Fibroblast of lung (primary cell): ENCODE measurements around the gene EMC7. TPM values are rescaled to one million over a fixed set of nuclear protein-coding genes. Genes with fewer than 3 reads are reported as not detected.

Experiments used
- DNase-seq, 2 donors: peaks; one replicate each; pipeline versions ENCODE4 v3.0.0 to v3.0.0-alpha.2; 2010; ENCODE audit warnings: low read depth in 2 of 2
- H2AFZ ChIP-seq: 2 replicates; pipeline ENCODE4 v1.5.1; 2012; ENCODE audit warnings: low read length, control low read depth, inconsistent platforms
- H3K27ac ChIP-seq: 2 replicates; pipeline ENCODE4 v1.5.1; 2011; ENCODE audit warnings: low read length, control low read depth; ENCODE audit not compliant: insufficient read depth
- H3K27me3 ChIP-seq: 2 replicates; pipeline ENCODE4 v1.5.1; 2011; ENCODE audit warnings: mild to moderate bottlenecking, low read length; ENCODE audit not compliant: control insufficient read depth, insufficient read depth
- H3K36me3 ChIP-seq: 2 replicates; pipeline ENCODE4 v1.5.1; 2011; ENCODE audit warnings: low read length; ENCODE audit not compliant: control insufficient read depth, insufficient read depth
- H3K4me1 ChIP-seq: 2 replicates; pipeline ENCODE4 v1.5.1; 2011; ENCODE audit warnings: low read length; ENCODE audit not compliant: control insufficient read depth, insufficient read depth; ENCODE audit errors: extremely low read depth
- H3K4me2 ChIP-seq: 2 replicates; pipeline ENCODE4 v1.5.1; 2011; ENCODE audit warnings: low read length, control low read depth; ENCODE audit not compliant: insufficient read depth; ENCODE audit errors: extremely low read depth
- H3K4me3 ChIP-seq, 4 experiments: fragments of 200-600 bp in 1 of 4; sonication (generic) in 1 of 4; replicated peaks in 1 of 4; 2 replicates each; pipeline ENCODE4 v1.5.1; 2011 to 2016; ENCODE audit warnings: low read length in 4 of 4, low read depth in 3 of 4, mild to moderate bottlenecking in 3 of 4, control low read depth in 2 of 4, inconsistent platforms in 1 of 4, mixed read lengths in 1 of 4; ENCODE audit not compliant: insufficient read depth in 1 of 4; ENCODE audit errors: control extremely low read depth in 1 of 4
- H3K79me2 ChIP-seq: 2 replicates; pipeline ENCODE4 v1.5.1; 2012; ENCODE audit warnings: mild to moderate bottlenecking, low read length, inconsistent platforms; ENCODE audit not compliant: control insufficient read depth, insufficient read depth
- H3K9ac ChIP-seq: 2 replicates; pipeline ENCODE4 v1.5.1; 2011; ENCODE audit warnings: mild to moderate bottlenecking, low read length, control low read depth; ENCODE audit not compliant: insufficient read depth
- H3K9me3 ChIP-seq: 2 replicates; pipeline ENCODE4 v1.5.1; 2012; ENCODE audit warnings: low read depth, low read length; ENCODE audit not compliant: control insufficient read depth, insufficient read depth
- H4K20me1 ChIP-seq: 2 replicates; pipeline ENCODE4 v1.5.1; 2011; ENCODE audit warnings: low read length; ENCODE audit not compliant: control insufficient read depth, insufficient read depth; ENCODE audit errors: extremely low read depth
- EZH2 ChIP-seq: IDR thresholded peaks from 2 replicates; pipeline ENCODE4 v1.5.1; 2012; ENCODE audit warnings: low read length, control low read depth, mild to moderate bottlenecking; ENCODE audit errors: missing control alignments
- polyA plus RNA-seq, 2 donors: library from polyadenylated mRNA; depleted of rRNA in 1 of 2; stranded (reverse) in 1 of 2; unstranded in 1 of 2; fragments of >200 nt; gene quantifications; 2 replicates each; pipeline ENCODE4 v1.2.1, GENCODE V29; 2011 to 2012; ENCODE audit warnings: missing spikeins in 1 of 2
- total RNA-seq: library from RNA; depleted of rRNA; stranded (reverse); fragments of >200 nt; gene quantifications from 2 replicates; pipeline ENCODE4 v1.2.1, GENCODE V29; 2014
- TF ChIP-seq, protein P1 (sequence below), 2 donors: IDR thresholded peaks in 1 of 2; conservative IDR thresholded peaks in 1 of 2; 1 replicate in 1 of 2; 2 replicates in 1 of 2; pipeline ENCODE4 v1.5.1; 2011 to 2012; ENCODE audit warnings: low read length in 2 of 2, control low read depth in 1 of 2, inconsistent platforms in 1 of 2, low read depth in 1 of 2, mild to moderate bottlenecking in 1 of 2

The EMC7 gene
- total and polyA plus RNA-seq, 2 donors (not counting 1 experiment from before 2014, with no cell fraction given) = 47.7 to 108 TPM

DNA sequence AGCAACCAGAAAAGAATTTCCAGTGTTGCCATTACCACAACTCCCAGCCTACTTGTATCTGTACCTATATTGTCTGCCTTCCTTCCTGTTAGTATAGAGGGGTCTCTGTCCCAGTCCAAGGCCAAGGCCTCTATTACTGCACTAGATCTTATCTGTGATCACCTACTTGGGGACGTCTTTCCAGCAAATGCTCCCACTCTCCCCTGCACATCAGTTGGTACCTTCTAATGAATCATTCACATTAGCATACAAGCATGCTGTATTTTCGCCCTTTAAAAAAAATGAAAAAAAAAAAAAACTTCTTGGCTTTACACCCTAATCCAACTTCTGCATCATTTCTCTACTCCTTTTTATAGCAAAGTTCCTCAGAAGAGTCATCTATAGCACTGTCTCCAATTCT is 57.8 kb downstream of the EMC7 start:
- peak in 1 of 2 donors; percentile 61 for DNase-seq
- no peak overlapping the region for H3K4me2 ChIP-seq
- no peak overlapping the region for H3K4me3 ChIP-seq
- no peaks in the 10 kb centered on the region for H3K9me3 ChIP-seq
- H3K79me2 ChIP-seq = no peaks in the 10 kb centered on the region
- no peak overlapping the region for H3K9ac ChIP-seq
- no peaks in the 10 kb centered on the region for H3K36me3 ChIP-seq
- H3K4me1 ChIP-seq = peaks cover 5% of the 10 kb centered on the region
- no peaks in the 10 kb centered on the region for H4K20me1 ChIP-seq
- no peak overlapping the region for H3K27ac ChIP-seq
- TF ChIP-seq, protein P1, sequence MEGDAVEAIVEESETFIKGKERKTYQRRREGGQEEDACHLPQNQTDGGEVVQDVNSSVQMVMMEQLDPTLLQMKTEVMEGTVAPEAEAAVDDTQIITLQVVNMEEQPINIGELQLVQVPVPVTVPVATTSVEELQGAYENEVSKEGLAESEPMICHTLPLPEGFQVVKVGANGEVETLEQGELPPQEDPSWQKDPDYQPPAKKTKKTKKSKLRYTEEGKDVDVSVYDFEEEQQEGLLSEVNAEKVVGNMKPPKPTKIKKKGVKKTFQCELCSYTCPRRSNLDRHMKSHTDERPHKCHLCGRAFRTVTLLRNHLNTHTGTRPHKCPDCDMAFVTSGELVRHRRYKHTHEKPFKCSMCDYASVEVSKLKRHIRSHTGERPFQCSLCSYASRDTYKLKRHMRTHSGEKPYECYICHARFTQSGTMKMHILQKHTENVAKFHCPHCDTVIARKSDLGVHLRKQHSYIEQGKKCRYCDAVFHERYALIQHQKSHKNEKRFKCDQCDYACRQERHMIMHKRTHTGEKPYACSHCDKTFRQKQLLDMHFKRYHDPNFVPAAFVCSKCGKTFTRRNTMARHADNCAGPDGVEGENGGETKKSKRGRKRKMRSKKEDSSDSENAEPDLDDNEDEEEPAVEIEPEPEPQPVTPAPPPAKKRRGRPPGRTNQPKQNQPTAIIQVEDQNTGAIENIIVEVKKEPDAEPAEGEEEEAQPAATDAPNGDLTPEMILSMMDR (conservative IDR thresholded peaks at IDR 0.05 in 1 of 2, IDR thresholded peaks at IDR 0.05 in 1 of 2; ENCODE audit: low read depth in 1 of 2, low read length in 2 of 2) = no peak
- TF ChIP-seq EZH2 = no peak
- no peak overlapping the region for H2AFZ ChIP-seq
- no peaks in the 10 kb centered on the region for H3K27me3 ChIP-seq

DNA sequence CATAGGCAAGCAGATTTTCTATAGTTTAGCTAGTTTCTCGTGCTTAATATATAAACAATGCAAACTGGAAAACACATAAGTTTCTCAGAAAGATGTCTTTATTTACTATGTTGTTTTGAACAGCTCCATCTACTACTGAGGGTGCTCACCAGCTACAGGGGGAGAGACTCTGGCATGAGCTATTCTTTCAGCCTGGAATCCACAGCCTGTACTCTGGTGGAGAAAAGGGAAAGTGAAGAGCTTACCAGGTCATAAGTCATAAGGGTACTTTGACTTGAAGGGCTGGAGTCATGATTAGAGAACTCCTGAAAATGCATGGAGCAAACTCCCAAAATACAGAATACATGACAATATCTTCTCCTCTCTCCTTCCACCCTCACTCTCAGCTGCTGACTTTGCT is 58.3 kb downstream of the EMC7 start:
- Histone ChIP-seq H3K9me3 (no peaks in the 10 kb centered on the region), H3K36me3 (no peaks in the 10 kb centered on the region), H3K9ac (no peak overlapping the region), H3K27me3 (no peaks in the 10 kb centered on the region), H3K4me2 (no peak overlapping the region), H3K27ac (no peak overlapping the region), H3K79me2 (no peaks in the 10 kb centered on the region), H3K4me1 (peaks cover 5% of the 10 kb centered on the region), H4K20me1 (no peaks in the 10 kb centered on the region), H3K4me3 (no peak overlapping the region), H2AFZ (no peak overlapping the region)
- TF ChIP-seq, protein P1 (conservative IDR thresholded peaks at IDR 0.05 in 1 of 2, IDR thresholded peaks at IDR 0.05 in 1 of 2; ENCODE audit: low read depth in 1 of 2, low read length in 2 of 2) = no peak
- TF ChIP-seq EZH2 = no peak
- DNase-seq = no peak

DNA sequence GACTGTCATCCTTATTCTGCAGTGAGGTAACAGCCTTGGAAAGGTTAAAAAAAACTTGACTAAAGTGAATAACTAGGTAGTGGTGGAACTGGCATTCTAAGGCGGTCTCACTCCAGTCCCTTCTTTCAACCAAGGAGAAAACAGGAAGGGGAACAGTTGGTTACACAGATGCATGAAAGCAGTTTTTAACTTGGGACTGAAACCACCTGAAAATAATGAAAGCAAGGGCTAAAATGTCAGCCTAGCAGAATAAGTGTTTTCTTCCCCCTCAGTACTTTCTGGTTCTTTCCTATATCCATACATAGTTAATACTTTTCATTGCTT is 61.9 kb downstream of the EMC7 start:
- no peaks in the 10 kb centered on the region for H3K79me2 ChIP-seq
- no peaks in the 10 kb centered on the region for H4K20me1 ChIP-seq
- no peaks in the 10 kb centered on the region for H3K27me3 ChIP-seq
- H3K9me3 ChIP-seq = no peaks in the 10 kb centered on the region
- H3K9ac ChIP-seq = no peak overlapping the region
- H2AFZ ChIP-seq = peak overlapping the region; percentile 39
- peak overlapping the region; percentile 97 for H3K4me2 ChIP-seq
- DNase-seq = no peak
- no peaks in the 10 kb centered on the region for H3K36me3 ChIP-seq
- peaks cover 5% of the 10 kb centered on the region for H3K4me1 ChIP-seq
- peak overlapping the region; percentile 66 to 93 (median 82) for H3K4me3 ChIP-seq
- no peak overlapping the region for H3K27ac ChIP-seq
- TF ChIP-seq, protein P1 (conservative IDR thresholded peaks at IDR 0.05 in 1 of 2, IDR thresholded peaks at IDR 0.05 in 1 of 2; ENCODE audit: low read depth in 1 of 2, low read length in 2 of 2) = no peak
- TF ChIP-seq EZH2 = no peak
